Gastrocnemius medialis (tissue), 4 donors: ENCODE results near the gene SPAST.

Experiments
- POLR2A ChIP-seq, 2 donors: fragments of 450-650 bp; IDR thresholded peaks; one replicate each; pipeline ENCODE4 v1.6.1; 2017; ENCODE audit warnings: antibody characterized with exemption in 2 of 2, mild to moderate bottlenecking in 2 of 2, moderate library complexity in 2 of 2
- TF ChIP-seq, protein P1 (sequence below), 5 experiments: fragments of 450-650 bp in 3 of 5; fragments of 200-600 bp in 2 of 5; sonication (generic) in 2 of 5; IDR thresholded peaks in 4 of 5; conservative IDR thresholded peaks in 1 of 5; 1 replicate in 4 of 5; 2 replicates in 1 of 5; pipeline ENCODE4 v1.5.1; 2016 to 2019; ENCODE audit warnings: antibody characterized with exemption in 5 of 5, mild to moderate bottlenecking in 3 of 5, moderate library complexity in 3 of 5

GRCh38 chr2:32039447-32040219 lies 23.7 kb upstream of the SPAST start, which contains the start of gene DPY30:
- TF ChIP-seq, protein P1, sequence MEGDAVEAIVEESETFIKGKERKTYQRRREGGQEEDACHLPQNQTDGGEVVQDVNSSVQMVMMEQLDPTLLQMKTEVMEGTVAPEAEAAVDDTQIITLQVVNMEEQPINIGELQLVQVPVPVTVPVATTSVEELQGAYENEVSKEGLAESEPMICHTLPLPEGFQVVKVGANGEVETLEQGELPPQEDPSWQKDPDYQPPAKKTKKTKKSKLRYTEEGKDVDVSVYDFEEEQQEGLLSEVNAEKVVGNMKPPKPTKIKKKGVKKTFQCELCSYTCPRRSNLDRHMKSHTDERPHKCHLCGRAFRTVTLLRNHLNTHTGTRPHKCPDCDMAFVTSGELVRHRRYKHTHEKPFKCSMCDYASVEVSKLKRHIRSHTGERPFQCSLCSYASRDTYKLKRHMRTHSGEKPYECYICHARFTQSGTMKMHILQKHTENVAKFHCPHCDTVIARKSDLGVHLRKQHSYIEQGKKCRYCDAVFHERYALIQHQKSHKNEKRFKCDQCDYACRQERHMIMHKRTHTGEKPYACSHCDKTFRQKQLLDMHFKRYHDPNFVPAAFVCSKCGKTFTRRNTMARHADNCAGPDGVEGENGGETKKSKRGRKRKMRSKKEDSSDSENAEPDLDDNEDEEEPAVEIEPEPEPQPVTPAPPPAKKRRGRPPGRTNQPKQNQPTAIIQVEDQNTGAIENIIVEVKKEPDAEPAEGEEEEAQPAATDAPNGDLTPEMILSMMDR (IDR thresholded peaks at IDR 0.05 in 4 of 5, conservative IDR thresholded peaks at IDR 0.05 in 1 of 5) = no peak
- peak; percentile 72 to 75 for TF ChIP-seq POLR2A (IDR thresholded peaks at IDR 0.05)
